Cardiac muscle cell (in vitro differentiated cells and primary cell): ENCODE results near the gene PNMA8A. TPM values are rescaled to one million over a fixed set of nuclear protein-coding genes. Genes with fewer than 3 reads are reported as not detected.
"Not testable (repeated sequence)": the region's sequence is repeated elsewhere in the genome, so short reads cannot be mapped to it uniquely, and the experiment has no call there.

Source experiments
- DNase-seq, 2 donors: peaks; one replicate each; pipeline versions ENCODE4 v3.0.0 to v3.0.0-alpha.2; 2010 to 2017; ENCODE audit warnings: low read depth in 1 of 2, low spot score in 1 of 2
- H3K27ac ChIP-seq: fragments of 200-600 bp; sonication (generic); 2 replicates; pipeline ENCODE4 v1.5.1; 2016
- H3K27me3 ChIP-seq: fragments of 200-600 bp; sonication (generic); 2 replicates; pipeline ENCODE4 v1.6.0; 2016; ENCODE audit warnings: control low read depth
- H3K36me3 ChIP-seq: fragments of 200-600 bp; sonication (generic); 2 replicates; pipeline ENCODE4 v1.5.1; 2016; ENCODE audit warnings: control low read depth
- H3K4me1 ChIP-seq: fragments of 200-600 bp; sonication (generic); 2 replicates; pipeline ENCODE4 v1.8.1; 2017; ENCODE audit warnings: low read depth, mild to moderate bottlenecking, mixed run types
- H3K4me3 ChIP-seq: fragments of 200-600 bp; sonication (generic); 2 replicates; pipeline ENCODE4 v1.5.1; 2016; ENCODE audit warnings: mild to moderate bottlenecking
- H3K9me3 ChIP-seq: fragments of 200-600 bp; sonication (generic); 2 replicates; pipeline ENCODE4 v1.5.1; 2017; ENCODE audit warnings: low read depth, mild to moderate bottlenecking, control low read depth
- CTCF ChIP-seq: IDR thresholded peaks from 2 replicates; pipeline ENCODE4 v1.5.1; 2012; ENCODE audit warnings: low read depth, mild to moderate bottlenecking, low read length
- polyA plus RNA-seq: library from polyadenylated mRNA; unstranded; fragments of >200 nt; fragmentation: Nextera tagmentation; extraction: Ambion mirVana; gene quantifications from 2 replicates; pipeline ENCODE4 v1.2.1, GENCODE V29; 2016
- total RNA-seq: library from RNA; depleted of rRNA; stranded (reverse); fragments of >200 nt; gene quantifications from 2 replicates; pipeline ENCODE4 v1.2.3, GENCODE V29; 2016

Gene PNMA8A
- total and polyA plus RNA-seq, 2 experiments from 2014 or later, result 38.3 to 67.8 TPM

GRCh38 chr19:46441866-46442265 is 29.5 kb downstream of the PNMA8A start:
- DNase-seq, result peak in 1 of 2 donors; percentile 61
- Histone ChIP-seq H3K27me3 (no peaks in the 10 kb centered on the region), H3K4me3 (no peak overlapping the region), H3K4me1 (no peaks in the 10 kb centered on the region), H3K9me3 (no peaks in the 10 kb centered on the region), H3K27ac (no peak overlapping the region), H3K36me3 (no peaks in the 10 kb centered on the region)
- no peak for TF ChIP-seq CTCF

- not testable (repeated sequence) for H3K36me3 ChIP-seq, H3K4me3 ChIP-seq, H3K9me3 ChIP-seq, H3K4me1 ChIP-seq, H3K27me3 ChIP-seq, H3K27ac ChIP-seq, DNase-seq
These were observed 35.7 kb downstream of the PNMA8A start for GRCh38 chr19:46435689-46436088.

GRCh38 chr19:46435009-46435408 is 36.4 kb downstream of the PNMA8A start:
- Histone ChIP-seq H3K27ac (no peak overlapping the region), H3K4me3 (no peak overlapping the region), H3K4me1 (no peaks in the 10 kb centered on the region), H3K27me3 (no peaks in the 10 kb centered on the region), H3K9me3 (no peaks in the 10 kb centered on the region), H3K36me3 (no peaks in the 10 kb centered on the region)
- DNase-seq, result no peak
- no peak for TF ChIP-seq CTCF

- not testable (repeated sequence) for H3K4me3 ChIP-seq, H3K36me3 ChIP-seq, H3K4me1 ChIP-seq, H3K9me3 ChIP-seq, H3K27me3 ChIP-seq, H3K27ac ChIP-seq, DNase-seq
These were observed 37.9 kb downstream of the PNMA8A start for GRCh38 chr19:46433470-46433869.

- Histone ChIP-seq H3K27me3 (peaks cover 14% of the 10 kb centered on the region), H3K36me3 (no peaks in the 10 kb centered on the region), H3K4me3 (no peak overlapping the region), H3K9me3 (no peaks in the 10 kb centered on the region), H3K4me1 (no peaks in the 10 kb centered on the region), H3K27ac (no peak overlapping the region)
- peak; percentile 13 for TF ChIP-seq CTCF
- DNase-seq, result peak in 1 of 2 donors; percentile 35
These were observed 39.5 kb downstream of the PNMA8A start for GRCh38 chr19:46431824-46432223.

GRCh38 chr19:46429999-46430398 is 41.4 kb downstream of the PNMA8A start:
- Histone ChIP-seq H3K4me3 (no peak overlapping the region), H3K4me1 (peaks cover 6% of the 10 kb centered on the region), H3K36me3 (no peaks in the 10 kb centered on the region), H3K9me3 (no peaks in the 10 kb centered on the region), H3K27ac (no peak overlapping the region), H3K27me3 (peaks cover 14% of the 10 kb centered on the region)
- TF ChIP-seq CTCF, result no peak
- no peak for DNase-seq
